Activated CD4-positive, alpha-beta T cell treated with anti-CD3 and anti-CD28 coated beads for 48 hours (primary cell): ENCODE data around the gene PFKFB3.
"Not testable (repeated sequence)": the region's sequence is repeated elsewhere in the genome, so short reads cannot be mapped to it uniquely, and the experiment has no call there.

Source experiments
- DNase-seq: peaks from one replicate; pipeline ENCODE4 v3.0.0-alpha.2; 2020

Gene PFKFB3

GRCh38 chr10:6221971-6222751, 19.4 kb downstream of the PFKFB3 start:
- no peak for DNase-seq

GRCh38 chr10:6222755-6223154, 20.0 kb downstream of the PFKFB3 start:
- no peak for DNase-seq

DNA sequence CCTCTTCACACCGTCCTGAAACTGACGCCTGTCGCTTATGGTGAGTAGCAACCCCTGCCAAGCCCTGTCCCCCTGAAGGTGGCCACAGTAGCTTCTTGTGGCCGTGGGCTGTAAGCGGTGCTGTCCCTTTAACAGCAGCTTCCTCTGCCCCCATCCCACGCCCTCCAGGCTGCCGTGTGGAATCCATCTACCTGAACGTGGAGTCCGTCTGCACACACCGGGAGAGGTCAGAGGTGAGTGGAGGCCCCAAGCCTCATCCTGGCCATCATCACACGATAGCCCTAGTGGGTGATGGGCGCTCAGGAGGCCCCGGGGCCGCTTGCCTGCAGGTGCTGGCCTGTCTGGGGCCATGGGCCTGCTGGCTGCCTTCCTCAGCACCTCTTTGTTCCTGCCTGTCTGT, 21.2 kb downstream of the PFKFB3 start:
- DNase-seq: no peak

GRCh38 chr10:6224781-6225180, 22.0 kb downstream of the PFKFB3 start:
- DNase-seq: no peak

GRCh38 chr10:6225263-6225814, 22.6 kb downstream of the PFKFB3 start:
- DNase-seq: no peak

GRCh38 chr10:6226216-6226615, 23.5 kb downstream of the PFKFB3 start:
- DNase-seq: no peak

DNA sequence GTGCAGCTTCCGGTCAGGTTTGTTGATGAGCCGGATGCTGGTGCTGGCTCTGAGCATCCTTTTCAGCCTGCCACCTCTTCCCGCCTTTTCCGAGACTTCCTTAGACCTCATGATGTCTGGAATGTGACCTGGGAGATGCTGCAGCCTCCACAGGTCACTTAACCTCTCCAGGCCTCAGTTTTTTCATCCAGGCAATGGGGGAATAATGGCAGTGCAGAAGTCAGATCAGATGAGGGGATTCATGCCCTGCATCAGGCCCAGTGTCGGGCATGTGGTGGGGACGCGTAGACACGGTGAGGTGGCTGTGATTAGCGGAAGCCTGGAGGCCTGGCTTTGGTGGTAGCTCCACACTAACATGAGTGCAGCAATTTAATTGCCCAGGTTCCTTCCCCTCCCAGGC, 24.6 kb downstream of the PFKFB3 start:
- no peak for DNase-seq

DNA sequence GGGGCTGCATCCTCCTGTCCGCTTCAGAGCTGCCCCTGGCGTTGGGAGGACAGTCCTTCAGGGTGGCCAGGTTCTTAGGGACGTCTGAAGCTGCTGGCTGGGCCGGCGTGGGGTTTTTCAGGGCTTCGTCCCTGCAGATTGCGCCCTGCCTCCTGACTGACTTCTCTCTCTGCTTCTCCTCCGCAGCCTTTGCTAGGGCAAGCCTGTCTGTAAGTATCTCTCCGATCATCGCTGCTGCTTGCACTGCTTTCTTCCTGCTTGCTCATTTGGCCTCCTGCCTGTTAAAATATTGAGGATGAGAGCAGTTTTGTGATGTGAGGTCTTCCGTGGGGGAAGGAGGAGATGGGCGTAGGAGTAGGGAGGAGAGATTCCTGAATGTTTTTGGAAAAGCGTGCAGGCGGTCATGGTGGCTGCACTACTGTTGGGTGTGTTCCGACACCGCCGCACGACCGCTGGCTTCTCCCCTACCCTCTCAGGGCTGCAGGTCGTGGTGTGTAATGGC, 25.3 kb downstream of the PFKFB3 start:
- DNase-seq: no peak

DNA sequence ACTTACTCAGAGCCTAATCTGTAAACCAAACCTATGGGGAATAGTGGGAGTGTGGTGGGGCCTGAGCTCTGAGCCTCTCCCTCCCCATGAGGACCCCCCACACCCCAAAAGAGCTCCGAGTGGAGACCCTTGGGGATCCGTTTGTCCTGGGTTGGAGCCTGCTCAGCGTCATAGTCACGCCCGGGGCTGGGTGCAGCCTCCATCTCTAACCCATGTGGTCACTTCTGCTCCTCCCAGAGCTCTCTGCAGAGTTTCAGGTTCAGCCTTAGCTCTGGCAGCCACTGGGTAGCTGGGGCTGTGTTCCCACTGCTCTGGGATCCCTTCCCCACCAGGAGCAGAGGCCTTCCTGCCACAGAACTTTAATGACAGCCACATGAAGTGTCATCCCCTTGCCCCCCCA, 25.9 kb downstream of the PFKFB3 start:
- DNase-seq: no peak

GRCh38 chr10:6229290-6229689, 26.6 kb downstream of the PFKFB3 start:
- no peak for DNase-seq

- DNase-seq: no peak
These were observed 27.0 kb downstream of the PFKFB3 start for GRCh38 chr10:6229746-6230145.

GRCh38 chr10:6230315-6230714, 27.6 kb downstream of the PFKFB3 start:
- no peak for DNase-seq

DNA sequence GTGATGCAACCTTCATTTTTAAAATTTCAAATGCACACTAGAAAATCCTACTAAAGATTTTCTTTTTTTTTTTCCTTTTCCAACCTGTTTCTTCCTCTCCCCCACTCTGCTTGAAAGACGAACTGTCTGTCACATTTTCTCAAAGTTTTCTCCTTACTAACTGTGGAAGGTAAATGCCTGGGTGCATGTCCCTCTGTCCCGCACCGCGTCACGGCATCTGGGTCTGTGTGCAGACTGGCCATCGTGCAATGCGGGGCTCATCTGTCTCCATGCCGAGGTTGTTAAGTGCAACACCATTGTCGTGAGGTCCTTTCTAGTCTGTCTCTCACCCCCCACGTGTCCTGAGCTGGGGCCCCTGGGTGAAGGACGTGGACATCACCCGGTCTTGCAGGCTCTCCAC, 28.4 kb downstream of the PFKFB3 start:
- DNase-seq: no peak

DNA sequence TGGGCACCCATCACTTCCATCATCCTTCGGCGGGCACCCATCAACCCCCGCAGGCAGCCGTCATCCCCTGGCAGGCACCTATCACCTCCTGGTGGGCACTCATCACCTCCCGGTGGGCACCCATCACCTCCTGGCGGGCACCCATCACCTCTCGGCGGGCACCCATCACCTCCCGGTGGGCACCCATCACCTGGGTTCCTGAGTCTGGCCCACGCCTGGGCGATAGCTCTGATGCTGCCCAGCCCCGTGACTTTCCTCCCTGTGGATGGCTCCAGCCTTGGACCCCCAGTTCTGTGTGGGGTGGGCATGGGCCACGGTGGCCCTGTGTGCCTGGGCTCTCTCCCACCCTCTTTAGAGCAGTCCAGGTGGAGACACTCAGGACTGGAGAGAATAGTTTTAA, 29.0 kb downstream of the PFKFB3 start:
- DNase-seq: no peak

GRCh38 chr10:6232225-6232807, 29.6 kb downstream of the PFKFB3 start:
- no peak for DNase-seq

DNA sequence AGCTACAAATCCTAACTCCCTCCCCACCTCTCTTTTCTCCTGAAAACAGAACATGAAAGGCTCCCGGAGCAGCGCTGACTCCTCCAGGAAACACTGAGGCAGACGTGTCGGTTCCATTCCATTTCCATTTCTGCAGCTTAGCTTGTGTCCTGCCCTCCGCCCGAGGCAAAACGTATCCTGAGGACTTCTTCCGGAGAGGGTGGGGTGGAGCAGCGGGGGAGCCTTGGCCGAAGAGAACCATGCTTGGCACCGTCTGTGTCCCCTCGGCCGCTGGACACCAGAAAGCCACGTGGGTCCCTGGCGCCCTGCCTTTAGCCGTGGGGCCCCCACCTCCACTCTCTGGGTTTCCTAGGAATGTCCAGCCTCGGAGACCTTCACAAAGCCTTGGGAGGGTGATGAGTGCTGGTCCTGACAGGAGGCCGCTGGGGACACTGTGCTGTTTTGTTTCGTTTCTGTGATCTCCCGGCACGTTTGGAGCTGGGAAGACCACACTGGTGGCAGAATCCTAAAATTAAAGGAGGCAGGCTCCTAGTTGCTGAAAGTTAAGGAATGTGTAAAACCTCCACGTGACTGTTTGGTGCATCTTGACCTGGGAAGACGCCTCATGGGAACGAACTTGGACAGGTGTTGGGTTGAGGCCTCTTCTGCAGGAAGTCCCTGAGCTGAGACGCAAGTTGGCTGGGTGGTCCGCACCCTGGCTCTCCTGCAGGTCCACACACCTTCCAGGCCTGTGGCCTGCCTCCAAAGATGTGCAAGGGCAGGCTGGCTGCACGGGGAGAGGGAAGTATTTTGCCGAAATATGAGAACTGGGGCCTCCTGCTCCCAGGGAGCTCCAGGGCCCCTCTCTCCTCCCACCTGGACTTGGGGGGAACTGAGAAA, 30.4 kb downstream of the PFKFB3 start:
- DNase-seq: no peak

- DNase-seq: no peak
These were observed 31.1 kb downstream of the PFKFB3 start for GRCh38 chr10:6233725-6234277.

DNA sequence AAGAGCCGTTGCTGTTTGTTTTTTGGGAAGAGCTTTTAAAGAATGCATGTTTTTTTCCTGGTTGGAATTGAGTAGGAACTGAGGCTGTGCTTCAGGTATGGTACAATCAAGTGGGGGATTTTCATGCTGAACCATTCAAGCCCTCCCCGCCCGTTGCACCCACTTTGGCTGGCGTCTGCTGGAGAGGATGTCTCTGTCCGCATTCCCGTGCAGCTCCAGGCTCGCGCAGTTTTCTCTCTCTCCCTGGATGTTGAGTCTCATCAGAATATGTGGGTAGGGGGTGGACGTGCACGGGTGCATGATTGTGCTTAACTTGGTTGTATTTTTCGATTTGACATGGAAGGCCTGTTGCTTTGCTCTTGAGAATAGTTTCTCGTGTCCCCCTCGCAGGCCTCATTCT, 31.6 kb downstream of the PFKFB3 start:
- no peak for DNase-seq

DNA sequence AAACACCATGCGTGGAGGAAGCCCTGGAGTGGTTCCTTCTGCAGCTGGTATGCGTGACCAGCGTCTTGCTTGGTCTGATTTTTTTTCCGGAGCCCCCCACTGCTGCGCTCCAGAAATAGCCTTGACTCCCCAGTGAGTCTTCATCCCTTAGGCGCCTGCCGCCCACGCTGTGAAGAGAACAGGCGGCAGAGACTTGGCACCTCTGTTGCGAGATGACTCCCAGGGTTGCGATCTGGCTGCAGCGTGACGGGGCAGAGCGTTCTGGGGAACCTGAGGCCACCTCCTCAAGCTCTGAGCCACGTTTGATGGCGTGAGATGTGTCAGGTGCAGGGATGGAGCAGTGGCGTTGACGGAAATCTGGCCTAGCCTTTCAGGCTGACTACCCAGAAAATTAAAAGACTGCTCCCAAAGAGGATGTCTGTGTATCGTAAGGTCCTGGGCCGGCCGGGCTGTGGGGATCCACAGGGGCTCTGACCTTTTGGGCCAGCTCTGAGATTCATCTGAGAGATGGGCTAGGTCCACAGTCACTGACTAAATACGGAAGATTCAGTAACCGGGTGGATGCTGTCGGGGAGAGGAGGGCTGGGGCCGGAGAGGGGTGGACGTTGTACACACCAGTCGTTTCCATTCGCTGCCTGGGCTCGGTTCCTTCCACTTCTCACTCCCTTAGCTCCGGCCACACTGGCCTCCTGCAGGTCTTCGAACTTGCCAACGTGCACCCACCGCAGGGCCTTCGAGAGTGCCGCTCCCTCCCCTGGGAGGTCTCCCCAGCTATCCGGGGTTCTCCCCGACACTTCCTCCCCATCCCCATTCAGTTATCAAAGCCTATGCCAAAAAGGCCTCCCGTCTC, 33.8 kb downstream of the PFKFB3 start:
- no peak for DNase-seq

- DNase-seq: no peak
These were observed 34.4 kb downstream of the PFKFB3 start for GRCh38 chr10:6237199-6237530.

DNA sequence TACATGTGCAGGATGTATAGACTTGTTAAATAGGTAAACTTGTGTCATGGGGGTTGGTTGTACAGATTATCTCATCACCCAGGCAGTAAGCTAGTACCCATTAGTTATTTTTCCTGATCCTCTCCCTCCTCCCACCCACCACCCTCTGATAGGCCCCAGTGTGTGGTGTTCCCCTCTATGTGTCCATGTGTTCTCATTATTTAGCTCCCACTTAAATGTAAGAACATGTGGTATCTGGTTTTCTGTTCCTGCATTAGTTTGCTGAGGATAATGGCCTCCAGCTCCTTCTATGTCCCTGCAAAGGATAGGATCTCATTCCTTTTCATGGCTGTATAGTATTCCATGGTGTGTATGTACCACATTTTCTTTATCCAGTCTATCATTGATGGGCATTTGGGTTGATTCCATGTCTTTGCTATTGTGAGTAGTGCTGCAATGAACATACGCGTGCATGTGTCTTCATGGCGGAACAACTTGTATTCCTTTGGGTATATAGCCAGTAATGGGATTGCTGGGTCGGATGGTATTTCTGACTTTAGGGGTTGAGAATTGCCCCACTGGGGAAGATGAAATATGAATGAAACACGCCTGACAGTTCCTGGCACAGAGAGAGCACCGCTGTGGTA, 36.0 kb downstream of the PFKFB3 start:
- not testable (repeated sequence) for DNase-seq
